HG03521 (cell line): Measurements from ENCODE around the gene CD37.
"Not testable (repeated sequence)": the region's sequence is repeated elsewhere in the genome, so short reads cannot be mapped to it uniquely, and the experiment has no call there.

Source experiments
- ATAC-seq: cut with Tn5 transposase; IDR thresholded peaks from one replicate; pipeline ENCODE4 v1.9.1; 2021; ENCODE audit warnings: mild to moderate bottlenecking, moderate library complexity; ENCODE audit not compliant: unreplicated experiment

CD37 gene

GRCh38 chr19:49328741-49329140 lies 6.5 kb upstream of the CD37 start:
- ATAC-seq: no peak

- ATAC-seq: not testable (repeated sequence)
Measured at GRCh38 chr19:49331187-49331586, 4.0 kb upstream of the CD37 start.

- no peak for ATAC-seq
Measured at GRCh38 chr19:49331616-49332055, 3.6 kb upstream of the CD37 start.

DNA sequence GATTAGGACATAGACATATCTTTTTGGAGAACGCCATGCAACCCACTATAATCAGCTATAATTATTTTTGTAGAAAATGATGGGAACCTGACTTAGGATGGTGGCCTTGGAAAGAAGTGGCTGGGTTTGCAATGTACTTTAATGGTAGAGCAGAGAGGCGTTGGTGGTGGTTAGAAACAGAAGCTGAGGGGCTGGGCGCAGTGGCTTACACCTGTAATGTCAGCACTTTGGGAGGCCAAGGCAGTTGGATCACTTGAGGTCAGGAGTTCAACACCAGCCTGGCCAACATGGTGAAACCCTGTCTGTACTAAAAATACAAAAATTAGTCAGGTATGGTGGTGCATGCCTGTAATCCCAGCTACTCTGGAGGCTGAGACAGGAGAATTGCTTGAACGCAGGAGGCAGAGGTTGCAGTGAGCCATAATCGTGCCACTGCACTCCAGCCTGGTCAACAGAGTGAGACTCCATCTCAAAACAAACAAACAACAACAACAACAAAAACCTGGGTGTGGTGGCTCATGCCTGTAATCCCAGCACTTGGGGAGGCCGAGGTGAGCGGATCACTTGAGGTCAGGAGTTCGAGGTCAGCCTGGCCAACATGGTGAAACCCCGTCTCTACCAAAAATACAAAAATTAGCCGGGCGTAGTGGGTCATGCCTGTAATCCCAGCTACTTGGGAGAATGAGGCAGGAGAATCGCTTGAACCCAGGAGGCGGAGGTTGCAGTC lies 2.4 kb upstream of the CD37 start:
- ATAC-seq: not testable (repeated sequence)

- no peak for ATAC-seq
Measured at GRCh38 chr19:49333418-49333805, 1.8 kb upstream of the CD37 start.

DNA sequence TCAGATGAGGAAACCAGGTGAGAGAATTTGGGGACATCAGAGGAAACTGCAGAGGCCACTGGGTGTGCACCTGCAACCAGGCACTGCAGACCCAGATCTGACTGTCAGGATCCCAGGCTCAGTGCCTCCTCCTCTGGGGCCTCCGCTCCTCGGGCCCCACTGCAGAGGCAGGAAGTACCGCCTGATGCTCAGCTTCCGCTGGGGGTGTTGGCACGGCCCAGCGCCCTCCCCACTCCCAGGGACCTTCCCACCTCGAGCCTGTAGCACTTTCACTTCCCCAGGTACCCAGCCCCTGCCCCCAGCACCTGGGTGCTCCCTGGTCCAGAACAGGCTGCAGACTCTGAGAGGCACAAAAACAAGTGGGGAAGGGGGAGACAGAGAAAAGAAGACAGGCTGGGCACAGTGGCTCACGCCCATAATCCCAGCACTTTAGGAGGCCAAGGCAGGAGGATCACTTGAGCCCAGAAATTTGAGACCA lies 1.4 kb upstream of the CD37 start:
- no peak for ATAC-seq

- no peak for ATAC-seq
Measured at GRCh38 chr19:49335784-49336481, 727 bp downstream of the CD37 start.

- no peak for ATAC-seq
Measured at GRCh38 chr19:49336482-49337266, 1.5 kb downstream of the CD37 start.

- ATAC-seq: no peak
Measured at GRCh38 chr19:49337267-49338022, 2.2 kb downstream of the CD37 start.

GRCh38 chr19:49338023-49338677 lies 2.9 kb downstream of the CD37 start:
- ATAC-seq: no peak

GRCh38 chr19:49338691-49339300 lies 3.6 kb downstream of the CD37 start:
- no peak for ATAC-seq

GRCh38 chr19:49339301-49340068 lies 4.3 kb downstream of the CD37 start:
- no peak for ATAC-seq

DNA sequence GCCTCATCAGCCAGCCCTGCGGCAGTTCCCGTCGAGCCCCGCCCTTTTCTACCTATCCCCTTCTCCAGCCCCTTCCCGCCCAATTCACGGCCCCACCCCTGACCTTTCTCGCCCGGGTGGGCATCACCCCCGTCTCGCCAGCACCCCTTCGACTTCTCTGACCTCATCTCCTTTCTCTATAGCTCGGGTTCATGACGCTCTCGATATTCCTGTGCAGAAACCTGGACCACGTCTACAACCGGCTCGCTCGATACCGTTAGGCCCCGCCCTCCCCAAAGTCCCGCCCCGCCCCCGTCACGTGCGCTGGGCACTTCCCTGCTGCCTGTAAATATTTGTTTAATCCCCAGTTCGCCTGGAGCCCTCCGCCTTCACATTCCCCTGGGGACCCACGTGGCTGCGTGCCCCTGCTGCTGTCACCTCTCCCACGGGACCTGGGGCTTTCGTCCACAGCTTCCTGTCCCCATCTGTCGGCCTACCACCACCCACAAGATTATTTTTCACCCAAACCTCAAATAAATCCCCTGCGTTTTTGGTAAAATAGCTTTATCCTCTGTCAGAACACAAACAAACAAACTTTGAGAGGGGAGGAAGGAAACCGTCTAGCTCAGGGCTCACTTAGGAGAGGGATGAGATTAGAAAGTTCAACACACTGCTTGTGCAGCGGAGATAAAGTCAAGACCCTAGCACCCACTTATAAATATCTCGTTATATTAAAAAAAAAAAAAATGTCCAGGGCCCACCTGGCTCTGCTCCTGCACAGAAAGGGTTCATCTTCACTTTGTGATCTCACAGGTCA lies 5.1 kb downstream of the CD37 start:
- ATAC-seq: peak; percentile 53

DNA sequence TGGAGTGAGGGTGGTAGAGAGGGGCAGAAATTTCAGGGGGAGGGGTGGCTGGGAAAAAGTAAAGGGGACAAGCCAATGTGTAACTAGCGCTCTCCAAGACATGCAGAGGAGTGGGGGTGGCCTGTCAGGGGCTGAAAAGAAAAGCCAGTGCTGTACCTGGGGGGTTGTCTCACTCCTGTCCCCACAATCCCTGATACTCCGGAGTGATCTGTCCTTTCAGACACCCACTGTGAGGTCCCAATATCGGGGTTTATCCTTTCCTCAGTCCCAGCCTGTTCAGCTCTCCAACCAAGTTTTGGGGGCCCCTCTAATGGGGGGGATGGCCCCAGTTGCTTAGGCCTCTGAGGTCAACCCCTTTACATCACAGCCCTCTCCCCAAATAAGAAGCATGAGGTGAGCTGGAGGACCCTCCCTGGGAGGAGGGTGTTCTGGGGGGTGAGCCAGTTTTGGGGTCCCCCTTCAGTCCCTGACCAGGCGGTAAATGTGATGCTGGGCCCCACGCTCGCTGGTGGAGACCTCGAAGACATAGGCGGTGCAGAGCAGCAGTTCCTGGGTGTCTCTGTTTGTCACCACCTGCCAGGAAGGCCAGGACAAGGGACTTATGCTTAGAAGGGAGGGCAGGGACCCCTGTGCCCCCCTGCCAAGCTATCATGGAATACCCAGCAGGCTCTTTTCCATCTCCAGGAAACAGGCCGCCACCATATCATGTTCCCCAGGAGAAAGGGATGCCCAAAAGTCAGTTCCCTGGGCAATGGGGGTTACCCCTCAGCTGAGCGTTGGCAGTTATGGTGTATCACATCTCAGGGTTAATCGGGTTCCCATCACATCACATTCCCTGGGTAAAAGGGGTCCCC lies 5.9 kb downstream of the CD37 start:
- no peak for ATAC-seq

- no peak for ATAC-seq
Measured at GRCh38 chr19:49342291-49342721, 7.1 kb downstream of the CD37 start.

DNA sequence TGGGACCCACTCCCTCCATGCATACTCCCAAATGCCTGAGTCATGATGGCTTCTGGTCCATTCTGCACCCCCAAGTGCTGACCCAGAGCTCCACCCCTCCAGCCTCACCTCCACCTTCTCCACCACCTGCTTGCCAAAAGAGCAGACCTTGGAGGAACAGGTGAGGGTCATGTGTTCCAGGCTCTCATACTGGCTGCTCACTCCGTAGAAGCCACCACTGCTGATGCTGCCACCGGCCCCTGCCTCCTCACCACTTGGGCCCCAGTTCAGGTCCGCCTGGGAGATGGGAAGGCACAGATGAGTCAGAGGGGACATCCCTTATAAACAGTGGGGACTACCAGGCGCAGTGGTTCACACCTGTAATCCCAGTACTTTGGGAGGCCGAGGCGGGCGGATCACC lies 7.9 kb downstream of the CD37 start:
- ATAC-seq: no peak
